K562 (cell line): ENCODE measurements around the gene COL4A1. TPM values are rescaled to one million over a fixed set of nuclear protein-coding genes. Genes with fewer than 3 reads are reported as not detected.

Experiments used
- ATAC-seq: fragments of 200-7000 bp; cut with Tn5 transposase; 3 replicates; pipeline ENCODE4 v1.9.1; 2020; ENCODE audit warnings: moderate library complexity
- BruUV-seq: library from RNA; stranded (reverse); fragments of 400-500 nt; replicated peaks from 2 replicates; lab custom pipeline; 2021; lab: Mats Ljungman, UMichigan
- CTCF ChIA-PET: fragments of 300-600 bp; formaldehyde crosslinking; extraction: SDS; loops from one replicate; lab custom pipeline; 2021; ENCODE audit warnings: low intra/inter-chr PET ratio; lab: Yijun Ruan, JAX
- POLR2A ChIA-PET: fragments of 300-600, 350-650 bp; sonication (Branson Sonifier 250); formaldehyde crosslinking; extraction: SDS; loops from one replicate; lab custom pipeline; 2021; ENCODE audit warnings: antibody characterized with exemption, inconsistent platforms; lab: Yijun Ruan, JAX
- DNase-seq, 4 experiments: peaks; one replicate each; pipeline versions ENCODE4 v3.0.0 to v3.0.0-alpha.2; 2011 to 2018; ENCODE audit warnings: low spot score in 3 of 4, mixed read lengths in 3 of 4; ENCODE audit errors: extremely low read depth in 1 of 4
- FAIRE-seq: peaks from 2 replicates; lab custom pipeline; 2011; peaks lifted over from hg19 to GRCh38; lab: Jason Lieb, UNC
- H2AFZ ChIP-seq: 2 replicates; pipeline ENCODE4 v1.6.0; 2011; ENCODE audit warnings: low read depth, low read length, control low read depth, inconsistent platforms
- H3K27ac ChIP-seq: fragments of 200-600 bp; 3 replicates; pipeline ENCODE4 v1.8.0; 2011; ENCODE audit warnings: low read depth, mild to moderate bottlenecking, control low read depth, inconsistent platforms, low read length, moderate library complexity, mixed read lengths; ENCODE audit errors: extremely low read depth
- H3K27me3 ChIP-seq, 2 experiments: fragments of 300-600 bp in 1 of 2; 2 replicates in 1 of 2; 3 replicates in 1 of 2; pipeline versions ENCODE4 v1.6.0 to v1.8.0; 2011; ENCODE audit warnings: inconsistent platforms in 2 of 2, low read length in 2 of 2, mild to moderate bottlenecking in 1 of 2, mixed read lengths in 1 of 2, moderate library complexity in 1 of 2; ENCODE audit not compliant: control insufficient read depth in 2 of 2, insufficient read depth in 2 of 2
- H3K36me3 ChIP-seq: fragments of 300-600 bp; 3 replicates; pipeline ENCODE4 v1.8.0; 2011; ENCODE audit warnings: mild to moderate bottlenecking, low read length, inconsistent platforms; ENCODE audit not compliant: control insufficient read depth, insufficient read depth
- H3K4me1 ChIP-seq, 2 experiments: fragments of 200-600 bp in 1 of 2; replicated peaks in 1 of 2; 2 replicates in 1 of 2; 3 replicates in 1 of 2; pipeline versions ENCODE4 v1.5.1 to v1.8.0; 2011; ENCODE audit warnings: inconsistent platforms in 2 of 2, low read length in 2 of 2, mild to moderate bottlenecking in 1 of 2, mixed read lengths in 1 of 2, moderate library complexity in 1 of 2; ENCODE audit not compliant: control insufficient read depth in 2 of 2, insufficient read depth in 2 of 2
- H3K4me2 ChIP-seq: 2 replicates; pipeline ENCODE4 v1.6.1; 2011; ENCODE audit warnings: low read length, control low read depth, inconsistent platforms, mixed read lengths; ENCODE audit not compliant: insufficient read depth
- H3K4me3 ChIP-seq: fragments of 200-600 bp; sonication (generic), shearing (Covaris generic); 2 replicates; pipeline ENCODE4 v1.5.1; 2016; ENCODE audit warnings: control low read depth, inconsistent platforms
- H3K79me2 ChIP-seq: fragments of 200-600 bp; 3 replicates; pipeline ENCODE4 v1.8.0; 2011; ENCODE audit warnings: low read length, inconsistent platforms; ENCODE audit not compliant: control insufficient read depth, insufficient read depth
- H3K9ac ChIP-seq, 2 experiments: 2 replicates each; pipeline versions ENCODE4 v1.6.0 to v1.6.1; 2011; ENCODE audit warnings: low read depth in 2 of 2, low read length in 2 of 2, control low read depth in 1 of 2, inconsistent platforms in 1 of 2, mild to moderate bottlenecking in 1 of 2, mixed read lengths in 1 of 2; ENCODE audit not compliant: insufficient read depth in 1 of 2
- H3K9me1 ChIP-seq: one replicate; pipeline ENCODE4 v1.6.0; 2011; ENCODE audit warnings: inconsistent platforms, mild to moderate bottlenecking, low read length, moderate library complexity; ENCODE audit not compliant: control insufficient read depth, insufficient read depth
- H3K9me3 ChIP-seq: replicated peaks from 2 replicates; pipeline ENCODE4 v1.5.1; 2011; ENCODE audit warnings: low read depth, low read length, inconsistent platforms; ENCODE audit not compliant: control insufficient read depth, insufficient read depth
- H4K20me1 ChIP-seq: replicated peaks from 2 replicates; pipeline ENCODE4 v1.6.1; 2011; ENCODE audit warnings: low read length, inconsistent platforms, mixed read lengths; ENCODE audit not compliant: control insufficient read depth, insufficient read depth
- ATF6 ChIP-seq: sonication (generic); formaldehyde crosslinking; IDR thresholded peaks from 2 replicates; pipeline ENCODE4 v1.4.0; 2020; ENCODE audit warnings: mild to moderate bottlenecking, missing genetic modification reagents
- CGGBP1 ChIP-seq: fragments of 250-450 bp; sonication (Bioruptor Pico); IDR thresholded peaks from 2 replicates; pipeline ENCODE4 v1.9.0; 2021; ENCODE audit warnings: mild to moderate bottlenecking
- E2F6 ChIP-seq, 2 experiments: IDR thresholded peaks; 2 replicates each; pipeline ENCODE4 v1.6.1; 2011; ENCODE audit warnings: borderline replicate concordance in 1 of 2, control low read depth in 1 of 2, low read depth in 1 of 2, low read length in 1 of 2, mild to moderate bottlenecking in 1 of 2, mixed read lengths in 1 of 2, moderate library complexity in 1 of 2; ENCODE audit not compliant: insufficient read depth in 1 of 2, insufficient read length in 1 of 2, poor library complexity in 1 of 2, severe bottlenecking in 1 of 2; ENCODE audit errors: extremely low read depth in 1 of 2
- EHMT2 ChIP-seq: fragments of 450-650 bp; IDR thresholded peaks from 2 replicates; pipeline ENCODE4 v1.6.1; 2018; ENCODE audit warnings: antibody characterized with exemption
- EZH2 ChIP-seq: IDR thresholded peaks from 2 replicates; pipeline ENCODE4 v1.6.1; 2012; ENCODE audit warnings: low read depth, mild to moderate bottlenecking, inconsistent platforms, low read length, borderline replicate concordance
- HNRNPUL1 ChIP-seq: fragments of 200-400 bp; formaldehyde crosslinking; IDR thresholded peaks from 2 replicates; pipeline ENCODE4 v1.6.1; 2017; ENCODE audit warnings: low read length
- IRF1 ChIP-seq: sonication (generic); formaldehyde crosslinking; IDR thresholded peaks from 2 replicates; pipeline ENCODE4 v1.8.0; 2022; ENCODE audit warnings: missing genetic modification reagents, mild to moderate bottlenecking, borderline replicate concordance
- LCOR ChIP-seq: sonication (generic); formaldehyde crosslinking; IDR thresholded peaks from 2 replicates; pipeline ENCODE4 v1.8.0; 2022; ENCODE audit warnings: mild to moderate bottlenecking, missing genetic modification reagents
- RBM14 ChIP-seq: fragments of 200-400 bp; formaldehyde crosslinking; IDR thresholded peaks from 2 replicates; pipeline ENCODE4 v1.6.1; 2018; ENCODE audit warnings: low read depth, mild to moderate bottlenecking, low read length, moderate library complexity, borderline replicate concordance; ENCODE audit not compliant: insufficient read depth
- SMAD4 ChIP-seq: fragments of 250-450 bp; sonication (Bioruptor Pico); conservative IDR thresholded peaks from 2 replicates; pipeline ENCODE4 v1.8.0; 2021; ENCODE audit warnings: inconsistent platforms, mild to moderate bottlenecking, moderate library complexity
- U2AF2 ChIP-seq: fragments of 200-400 bp; formaldehyde crosslinking; optimal IDR thresholded peaks from 2 replicates; pipeline ENCODE3; 2017; ENCODE audit warnings: low read depth, mild to moderate bottlenecking, low read length
- USF2 ChIP-seq: sonication (generic); formaldehyde crosslinking; IDR thresholded peaks from 2 replicates; pipeline ENCODE4 v1.5.0; 2020; ENCODE audit warnings: missing genetic modification reagents
- VEZF1 ChIP-seq: fragments of 200-800 bp; sonication (Bioruptor generic); IDR thresholded peaks from 2 replicates; pipeline ENCODE4 v1.6.1; 2017; ENCODE audit warnings: missing genetic modification characterization, missing compliant biosample characterization
- ZNF316 ChIP-seq: fragments of 450-650 bp; IDR thresholded peaks from 2 replicates; pipeline ENCODE4 v1.6.1; 2016
- WGBS: fragments of 100-300 bp; shearing (Covaris generic); methylation state at CpG from one replicate; pipeline ENCODE4 v1.1.6; 2016; ENCODE audit warnings: low coverage, mixed read lengths; ENCODE audit not compliant: insufficient coverage; ENCODE audit errors: missing lambda C conversion rate; 5-methylcytosine and 5-hydroxymethylcytosine counted together
- in situ Hi-C: fragments of 300-500 bp; cut with MboI; formaldehyde crosslinking; loops from 4 replicates; pipeline ENCODE4 v1.15.0; 2018; ENCODE audit warnings: inconsistent platforms, mixed read lengths
- intact Hi-C: fragments of 100-400 bp; cut with micrococcal nuclease; formaldehyde crosslinking; loops from 2 replicates; pipeline ENCODE4 v1.14.2; 2022
- polyA plus RNA-seq, 8 experiments: library from polyadenylated mRNA; depleted of rRNA in 4 of 8; stranded (reverse) in 5 of 8; unstranded in 3 of 8; fragments of >200 nt; fragmentation: Nextera tagmentation in 2 of 8; fragmentation: Illumina TruSeq in 1 of 8; extraction: Ambion mirVana in 2 of 8; extraction: Trizol in 1 of 8; gene quantifications; 2 replicates each; pipeline versions ENCODE4 v1.2.1 to v1.2.3, GENCODE V29; 2011 to 2014; ENCODE audit warnings: inconsistent platforms in 1 of 8, missing spikeins in 1 of 8
- total RNA-seq, 7 experiments: library from RNA; depleted of rRNA in 6 of 7; stranded (reverse); fragments of >200 nt in 6 of 7; fragmentation: Illumina TruSeq in 2 of 7; extraction: Trizol in 2 of 7; gene quantifications; 2 replicates each; pipeline versions ENCODE4 v1.2.1 to v1.2.3, GENCODE V29; 2011 to 2021; ENCODE audit warnings: low replicate concordance in 1 of 7

Gene COL4A1
- total and polyA plus RNA-seq, 9 of the 15 experiments (the other 6 are each of a cell fraction or from before 2014, with no cell fraction given), result 0.35 TPM; not detected in 8

- Histone ChIP-seq H4K20me1 (no peaks in the 10 kb centered on the region), H2AFZ (no peak overlapping the region), H3K9me1 (no peaks in the 10 kb centered on the region), H3K36me3 (no peaks in the 10 kb centered on the region), H3K9ac (no peak overlapping the region), H3K79me2 (no peaks in the 10 kb centered on the region), H3K9me3 (no peaks in the 10 kb centered on the region), H3K27me3 (peaks cover 2 to 25% of the 10 kb centered on the region in 2 experiments; a peak in 3 of 5 replicates), H3K4me3 (no peak overlapping the region), H3K27ac (no peak overlapping the region), H3K4me1 (no peaks in the 10 kb centered on the region), H3K4me2 (no peak overlapping the region)
- ATAC-seq (no peak), DNase-seq (no peak), FAIRE-seq (no peak)
- TF ChIP-seq IRF1 (no peak), RBM14 (no peak), SMAD4 (CRISPR knock-in tag) (no peak), U2AF2 (no peak), EHMT2 (no peak), ATF6 (no peak), HNRNPUL1 (no peak), E2F6 (IDR thresholded peaks at IDR 0.05; ENCODE audit: borderline replicate concordance in 1 of 2, extremely low read depth in 1 of 2, insufficient read depth in 1 of 2, insufficient read length in 1 of 2, low read depth in 1 of 2, low read length in 1 of 2, poor library complexity in 1 of 2, severe bottlenecking in 1 of 2) (peak in 1 of 2 experiments; percentile 29), CGGBP1 (CRISPR knock-in tag) (no peak), ZNF316 (no peak), EZH2 (no peak), VEZF1 (CRISPR knock-in tag) (no peak), LCOR (CRISPR knock-in tag) (no peak), USF2 (peak; percentile 28; the same call in 1 of the 2 replicates)
- ChIA-PET POLR2A (no interaction called here), CTCF (no interaction called here)
- 3% methylated on average over 21 of the region's 28 CpGs for WGBS
- intact Hi-C loops (no loop called here), in situ Hi-C loops (no loop called here)
- BruUV-seq, result no TSS peak
Measured at GRCh38 chr13:110227864-110228643, 78.9 kb downstream of the COL4A1 start.
